Right ventricle myocardium inferior (tissue), 1 donor: Measurements from ENCODE around the gene CSF2. TPM values are rescaled to one million over a fixed set of nuclear protein-coding genes. Genes with fewer than 3 reads are reported as not detected.

ENCODE experiments used
- ATAC-seq: fragments of 200-7000 bp; cut with Tn5 transposase; one replicate; pipeline ENCODE4 v1.9.1; 2020; ENCODE audit warnings: mild to moderate bottlenecking, moderate library complexity
- DNase-seq: peaks from one replicate; pipeline ENCODE4 v3.0.0; 2021; ENCODE audit errors: missing footprints
- intact Hi-C: fragments of 100-400 bp; cut with DNase I; formaldehyde crosslinking; loops from one replicate; pipeline ENCODE4 v1.11.0; 2022
- total RNA-seq: library from RNA; stranded (reverse); fragmentation: NEBNext Ultra II Directional; extraction: Animal tissue kit (Norgen Biotek cat#: 25700); gene quantifications from one replicate; pipeline ENCODE4 v1.2.1, GENCODE V29; 2021
- donor health status: DM: no; HTN: yes; CAD: no; lungs with severe emphysema.

Gene CSF2
- total RNA-seq, 1 donor from 2014 or later = not detected

- DNase-seq (no peak), ATAC-seq (no peak)
- intact Hi-C loops = no loop called here
Observed at GRCh38 chr5:132054031-132054696, 19.4 kb upstream of the CSF2 start.

- ATAC-seq (no peak), DNase-seq (no peak)
- intact Hi-C loops = no loop called here
Observed at GRCh38 chr5:132054697-132055440, 18.7 kb upstream of the CSF2 start.

GRCh38 chr5:132055441-132055807, 18.2 kb upstream of the CSF2 start:
- DNase-seq (no peak), ATAC-seq (no peak)
- intact Hi-C loops = no loop called here

DNA sequence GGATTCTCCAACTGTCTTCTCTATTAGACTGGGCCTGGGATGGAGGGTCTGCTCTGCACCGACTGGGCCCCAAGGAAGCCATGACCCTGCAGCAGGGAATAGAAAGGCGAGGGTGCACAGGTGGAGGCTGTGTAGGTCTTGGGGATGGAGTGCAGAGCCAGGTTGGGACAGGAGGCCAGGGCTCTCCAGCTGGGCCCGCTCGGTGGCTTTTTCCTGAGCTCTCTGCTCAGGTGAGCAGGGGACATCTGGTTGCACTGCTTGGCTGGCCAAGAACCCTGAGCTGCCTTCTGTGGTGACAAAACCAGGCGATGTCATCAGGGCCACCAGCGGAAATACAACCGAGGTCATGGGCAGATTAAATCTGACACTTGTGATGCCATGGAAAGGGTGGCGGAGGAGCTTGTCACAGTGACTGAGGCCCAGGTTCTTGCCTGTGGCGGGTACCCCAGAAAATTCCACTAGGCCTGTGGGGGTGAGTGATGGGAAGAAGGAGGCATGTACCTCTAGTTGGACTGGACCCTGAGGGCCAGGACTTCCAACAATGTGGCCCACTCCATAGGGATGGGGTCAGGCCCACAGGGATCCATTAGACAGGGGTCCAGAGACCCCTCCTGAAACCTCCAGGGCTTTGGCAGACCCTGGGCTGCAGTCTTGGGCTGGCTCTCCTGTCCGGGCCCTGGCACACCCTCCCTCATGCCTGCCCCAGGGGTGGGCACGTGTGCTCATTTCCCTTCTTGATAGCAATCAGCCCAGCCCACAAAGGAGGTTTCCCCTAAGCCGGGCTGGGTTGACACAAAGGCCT, 17.6 kb upstream of the CSF2 start:
- no peak for DNase-seq
- intact Hi-C loops = no loop called here
- no peak for ATAC-seq

DNA sequence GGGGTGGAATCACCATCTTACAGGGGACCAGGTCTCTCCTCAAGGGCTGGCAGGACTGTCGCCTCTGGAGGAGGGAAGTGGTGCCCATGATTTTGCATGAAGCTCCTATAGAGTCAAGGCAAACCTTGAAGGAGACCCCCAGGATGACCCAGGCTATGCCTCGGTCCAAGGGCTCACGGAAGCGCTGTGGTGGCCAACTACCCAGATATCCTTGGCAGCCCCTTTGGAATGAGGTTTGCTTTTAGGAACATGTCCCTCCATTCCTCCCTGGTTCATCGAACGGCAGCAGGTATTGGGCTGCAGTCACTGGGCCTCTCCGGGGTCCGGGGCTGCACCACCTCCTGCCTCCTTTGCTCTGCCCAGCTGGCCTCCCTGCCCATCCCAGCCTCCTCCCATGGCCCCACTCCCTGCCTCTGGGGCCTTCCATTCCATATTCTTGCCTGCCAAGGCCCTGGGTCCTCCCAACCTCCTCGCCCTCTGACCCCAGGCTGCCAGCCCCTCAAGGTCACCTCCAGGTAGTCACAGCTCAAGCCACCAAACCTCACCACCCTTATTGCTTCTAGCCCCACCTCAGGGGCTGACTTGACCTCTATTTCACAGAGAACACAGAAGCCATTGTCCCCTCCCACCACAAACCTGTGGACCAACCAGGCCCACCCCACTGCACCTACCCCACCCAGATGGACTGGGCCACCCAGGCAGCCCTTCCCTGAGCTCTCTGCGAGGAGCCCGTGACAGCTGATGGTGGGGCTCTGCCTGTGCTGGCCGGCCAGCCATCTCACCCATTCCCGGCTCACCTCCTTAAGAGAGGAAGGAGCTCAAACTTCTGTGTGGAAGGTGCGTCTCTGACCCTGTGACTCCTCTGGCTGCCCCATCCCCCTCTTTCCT, 16.7 kb upstream of the CSF2 start:
- DNase-seq = no peak
- intact Hi-C loops = no loop called here
- no peak for ATAC-seq

DNA sequence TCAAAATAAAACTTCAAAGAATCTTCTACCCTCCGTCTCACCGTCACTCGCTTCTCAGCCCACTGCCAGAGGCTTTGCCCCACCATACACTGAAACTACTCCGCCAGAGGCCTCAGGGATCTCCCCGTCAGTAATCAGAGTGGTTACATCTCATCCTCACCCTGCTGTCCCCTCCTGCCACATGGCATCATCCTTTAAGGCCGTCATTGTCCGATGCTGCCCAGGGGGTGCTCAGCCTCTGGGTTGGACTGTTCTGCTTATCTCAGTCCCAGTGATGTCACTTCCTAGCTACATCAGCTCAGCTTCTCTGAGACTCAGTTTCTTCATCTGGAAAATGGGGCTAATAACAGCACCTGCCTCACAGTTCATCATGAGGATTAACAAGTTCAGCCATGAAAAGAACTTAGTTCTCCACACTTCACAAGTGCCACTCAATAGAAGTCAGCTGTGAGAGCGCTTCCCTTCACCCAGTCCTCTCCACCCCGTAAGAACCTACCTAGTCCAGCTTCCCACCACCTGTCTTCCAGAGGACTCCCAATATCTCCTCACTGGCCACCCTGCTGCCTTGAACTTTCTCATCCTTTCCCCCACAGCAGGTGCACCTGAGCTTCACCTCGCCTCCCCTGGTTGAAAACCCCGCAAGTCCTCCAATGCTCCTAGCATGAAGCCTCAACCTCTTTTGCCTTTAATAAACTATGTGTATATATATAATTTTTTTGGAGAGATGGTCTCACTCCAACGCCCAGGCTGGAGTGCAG, 15.9 kb upstream of the CSF2 start:
- DNase-seq (no peak), ATAC-seq (no peak)
- intact Hi-C loops = no loop called here

DNA sequence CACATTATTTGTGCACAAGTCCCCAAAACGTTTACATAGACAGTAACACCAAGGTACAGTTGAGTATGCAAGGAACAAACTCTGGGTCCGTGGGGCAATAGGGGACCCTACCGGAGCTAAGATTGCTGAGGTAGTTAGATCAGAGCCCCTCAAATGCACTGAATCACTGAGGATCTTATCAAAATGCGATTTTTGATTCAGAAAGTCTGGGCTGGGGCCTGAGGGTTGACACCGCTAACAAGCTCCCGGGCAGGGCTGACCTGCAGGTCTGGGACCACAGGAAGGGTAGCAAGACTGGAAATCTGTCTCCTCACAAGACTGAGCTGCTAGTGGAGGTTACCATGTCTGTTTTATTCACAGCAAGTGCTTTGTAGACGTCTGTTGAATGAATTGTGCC, 14.9 kb upstream of the CSF2 start:
- ATAC-seq = no peak
- no peak for DNase-seq
- intact Hi-C loops = no loop called here

DNA sequence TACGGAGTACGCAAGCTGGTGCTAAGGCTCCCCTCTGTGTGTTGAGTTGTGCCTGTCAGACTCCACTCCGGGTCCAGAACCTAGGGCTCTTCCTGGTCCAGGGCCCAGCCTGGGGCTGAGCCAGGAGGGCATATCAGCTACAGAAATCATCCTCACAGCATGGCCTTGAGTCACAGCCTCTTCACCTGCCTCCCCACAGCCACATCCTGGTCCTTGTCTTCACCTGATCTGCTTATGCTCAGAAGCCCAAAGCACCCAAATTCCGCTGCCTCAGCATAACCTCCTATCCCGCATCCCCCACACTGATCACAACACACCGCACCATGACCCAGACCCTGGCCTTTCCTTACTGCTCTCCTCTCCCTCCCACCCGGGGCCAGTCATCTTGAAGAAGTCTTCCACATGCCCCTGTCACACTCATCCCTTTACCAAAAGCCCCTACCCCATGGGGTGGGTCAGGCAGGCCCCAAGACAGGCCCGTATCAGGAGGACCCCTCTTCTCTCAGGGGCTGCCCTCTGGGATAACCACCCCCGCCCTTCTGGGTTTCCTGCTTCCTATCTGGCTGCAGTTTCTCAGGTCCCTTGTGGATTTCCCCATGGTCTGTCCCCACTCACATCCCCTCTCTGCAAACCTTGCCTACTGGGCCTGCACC, 14.4 kb upstream of the CSF2 start:
- ATAC-seq = no peak
- no peak for DNase-seq
- intact Hi-C loops = no loop called here

GRCh38 chr5:132059696-132060500, 13.7 kb upstream of the CSF2 start:
- intact Hi-C loops = loop anchor here (5.0 to 10.0 kb wide), 3 partner anchors 77 to 635 kb away; no protein-coding TSS in a partner anchor
- ATAC-seq = no peak
- no peak for DNase-seq

GRCh38 chr5:132060501-132061161, 13.0 kb upstream of the CSF2 start, which contains the start of gene IL3:
IL3 (plus strand) TSS chr5:132060655; CDS start chr5:132060707, 52 bp downstream.
- intact Hi-C loops = loop anchor here (5.0 to 10.0 kb wide), 3 partner anchors 77 to 636 kb away; no protein-coding TSS in a partner anchor
- ATAC-seq (no peak), DNase-seq (no peak)

GRCh38 chr5:132063090-132063911, 10.3 kb upstream of the CSF2 start:
- peak; percentile 66 for ATAC-seq
- DNase-seq = peak; percentile 84
- intact Hi-C loops = loop anchor here (2.0 to 10.0 kb wide), 4 partner anchors 74 to 638 kb away; no protein-coding TSS in a partner anchor

GRCh38 chr5:132064140-132064539, 9.4 kb upstream of the CSF2 start:
- DNase-seq (no peak), ATAC-seq (no peak)
- intact Hi-C loops = loop anchor here (5.0 to 10.0 kb wide), 3 partner anchors 73 to 639 kb away; no protein-coding TSS in a partner anchor

GRCh38 chr5:132064738-132065331, 8.8 kb upstream of the CSF2 start:
- DNase-seq (no peak), ATAC-seq (peak; percentile 63)
- intact Hi-C loops = loop anchor here (5.0 to 10.0 kb wide), 3 partner anchors 72 to 640 kb away; no protein-coding TSS in a partner anchor

GRCh38 chr5:132065351-132065937, 8.1 kb upstream of the CSF2 start:
- intact Hi-C loops = loop anchor here (10.0 kb wide), 2 partner anchors 119 to 641 kb away; no protein-coding TSS in a partner anchor
- ATAC-seq (peak; percentile 55), DNase-seq (no peak)
